Liver (tissue), 3 donors: ENCODE results near the gene LPP.
A peak's percentile ranks its signal among the peaks of the same experiment; 100 is the strongest.

Experiments used
- FOXA1 ChIP-seq: IDR thresholded peaks from 2 replicates; pipeline ENCODE4 v1.6.1; 2016; ENCODE audit warnings: antibody characterized with exemption
- GABPA ChIP-seq, 2 donors: IDR thresholded peaks in 1 of 2; conservative IDR thresholded peaks in 1 of 2; 2 replicates each; pipeline ENCODE4 v1.6.1; 2016; ENCODE audit warnings: antibody characterized with exemption in 2 of 2, mild to moderate bottlenecking in 1 of 2, moderate library complexity in 1 of 2
- JUND ChIP-seq, 2 donors: IDR thresholded peaks; 2 replicates each; pipeline ENCODE4 v1.6.1; 2016; ENCODE audit warnings: antibody characterized with exemption in 2 of 2
- RAD21 ChIP-seq, 2 donors: IDR thresholded peaks; 2 replicates each; pipeline ENCODE4 v1.6.1; 2016; ENCODE audit warnings: antibody characterized with exemption in 2 of 2, mild to moderate bottlenecking in 2 of 2
- RXRA ChIP-seq, 2 donors: IDR thresholded peaks; 2 replicates each; pipeline ENCODE4 v1.6.1; 2017 to 2018; ENCODE audit warnings: antibody characterized with exemption in 2 of 2, mild to moderate bottlenecking in 1 of 2
- SP1 ChIP-seq: IDR thresholded peaks from 2 replicates; pipeline ENCODE4 v1.6.1; 2018; ENCODE audit warnings: antibody characterized with exemption, mild to moderate bottlenecking
- TAF1 ChIP-seq: conservative IDR thresholded peaks from 2 replicates; pipeline ENCODE4 v1.6.1; 2016; ENCODE audit warnings: antibody characterized with exemption, mild to moderate bottlenecking
- YY1 ChIP-seq: IDR thresholded peaks from 2 replicates; pipeline ENCODE4 v1.6.1; 2016; ENCODE audit warnings: antibody characterized with exemption, mild to moderate bottlenecking
- TF ChIP-seq, protein P1 (sequence below): IDR thresholded peaks from 2 replicates; pipeline ENCODE4 v1.6.1; 2016; ENCODE audit warnings: antibody characterized with exemption
- TF ChIP-seq, protein P2 (sequence below): fragments of 150-350 bp; IDR thresholded peaks from 2 replicates; pipeline ENCODE4 v1.5.1; 2017; ENCODE audit warnings: improper control_type of control experiment, low read depth, low read length; ENCODE audit not compliant: missing input control
- TF ChIP-seq, protein P3 (sequence below): IDR thresholded peaks from 2 replicates; pipeline ENCODE4 v1.6.1; 2016; ENCODE audit warnings: antibody characterized with exemption
- TF ChIP-seq, protein P4 (sequence below): IDR thresholded peaks from 2 replicates; pipeline ENCODE4 v1.6.1; 2016; ENCODE audit warnings: antibody characterized with exemption, mild to moderate bottlenecking
- donor health status: healthy.
- donor health status: healthy.

GRCh38 chr3:188929137-188929536 is 775.2 kb downstream of the LPP start:
- no peak for TF ChIP-seq TAF1
- TF ChIP-seq, protein P1, sequence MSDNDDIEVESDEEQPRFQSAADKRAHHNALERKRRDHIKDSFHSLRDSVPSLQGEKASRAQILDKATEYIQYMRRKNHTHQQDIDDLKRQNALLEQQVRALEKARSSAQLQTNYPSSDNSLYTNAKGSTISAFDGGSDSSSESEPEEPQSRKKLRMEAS: no peak
- TF ChIP-seq, protein P2, sequence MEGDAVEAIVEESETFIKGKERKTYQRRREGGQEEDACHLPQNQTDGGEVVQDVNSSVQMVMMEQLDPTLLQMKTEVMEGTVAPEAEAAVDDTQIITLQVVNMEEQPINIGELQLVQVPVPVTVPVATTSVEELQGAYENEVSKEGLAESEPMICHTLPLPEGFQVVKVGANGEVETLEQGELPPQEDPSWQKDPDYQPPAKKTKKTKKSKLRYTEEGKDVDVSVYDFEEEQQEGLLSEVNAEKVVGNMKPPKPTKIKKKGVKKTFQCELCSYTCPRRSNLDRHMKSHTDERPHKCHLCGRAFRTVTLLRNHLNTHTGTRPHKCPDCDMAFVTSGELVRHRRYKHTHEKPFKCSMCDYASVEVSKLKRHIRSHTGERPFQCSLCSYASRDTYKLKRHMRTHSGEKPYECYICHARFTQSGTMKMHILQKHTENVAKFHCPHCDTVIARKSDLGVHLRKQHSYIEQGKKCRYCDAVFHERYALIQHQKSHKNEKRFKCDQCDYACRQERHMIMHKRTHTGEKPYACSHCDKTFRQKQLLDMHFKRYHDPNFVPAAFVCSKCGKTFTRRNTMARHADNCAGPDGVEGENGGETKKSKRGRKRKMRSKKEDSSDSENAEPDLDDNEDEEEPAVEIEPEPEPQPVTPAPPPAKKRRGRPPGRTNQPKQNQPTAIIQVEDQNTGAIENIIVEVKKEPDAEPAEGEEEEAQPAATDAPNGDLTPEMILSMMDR: peak; percentile 41
- TF ChIP-seq RAD21 (IDR thresholded peaks at IDR 0.05): peak; percentile 85 to 87
- no peak for TF ChIP-seq YY1
- TF ChIP-seq FOXA1: no peak
- TF ChIP-seq, protein P3, sequence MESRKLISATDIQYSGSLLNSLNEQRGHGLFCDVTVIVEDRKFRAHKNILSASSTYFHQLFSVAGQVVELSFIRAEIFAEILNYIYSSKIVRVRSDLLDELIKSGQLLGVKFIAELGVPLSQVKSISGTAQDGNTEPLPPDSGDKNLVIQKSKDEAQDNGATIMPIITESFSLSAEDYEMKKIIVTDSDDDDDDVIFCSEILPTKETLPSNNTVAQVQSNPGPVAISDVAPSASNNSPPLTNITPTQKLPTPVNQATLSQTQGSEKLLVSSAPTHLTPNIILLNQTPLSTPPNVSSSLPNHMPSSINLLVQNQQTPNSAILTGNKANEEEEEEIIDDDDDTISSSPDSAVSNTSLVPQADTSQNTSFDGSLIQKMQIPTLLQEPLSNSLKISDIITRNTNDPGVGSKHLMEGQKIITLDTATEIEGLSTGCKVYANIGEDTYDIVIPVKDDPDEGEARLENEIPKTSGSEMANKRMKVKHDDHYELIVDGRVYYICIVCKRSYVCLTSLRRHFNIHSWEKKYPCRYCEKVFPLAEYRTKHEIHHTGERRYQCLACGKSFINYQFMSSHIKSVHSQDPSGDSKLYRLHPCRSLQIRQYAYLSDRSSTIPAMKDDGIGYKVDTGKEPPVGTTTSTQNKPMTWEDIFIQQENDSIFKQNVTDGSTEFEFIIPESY: no peak
- no peak for TF ChIP-seq SP1
- TF ChIP-seq, protein P4, sequence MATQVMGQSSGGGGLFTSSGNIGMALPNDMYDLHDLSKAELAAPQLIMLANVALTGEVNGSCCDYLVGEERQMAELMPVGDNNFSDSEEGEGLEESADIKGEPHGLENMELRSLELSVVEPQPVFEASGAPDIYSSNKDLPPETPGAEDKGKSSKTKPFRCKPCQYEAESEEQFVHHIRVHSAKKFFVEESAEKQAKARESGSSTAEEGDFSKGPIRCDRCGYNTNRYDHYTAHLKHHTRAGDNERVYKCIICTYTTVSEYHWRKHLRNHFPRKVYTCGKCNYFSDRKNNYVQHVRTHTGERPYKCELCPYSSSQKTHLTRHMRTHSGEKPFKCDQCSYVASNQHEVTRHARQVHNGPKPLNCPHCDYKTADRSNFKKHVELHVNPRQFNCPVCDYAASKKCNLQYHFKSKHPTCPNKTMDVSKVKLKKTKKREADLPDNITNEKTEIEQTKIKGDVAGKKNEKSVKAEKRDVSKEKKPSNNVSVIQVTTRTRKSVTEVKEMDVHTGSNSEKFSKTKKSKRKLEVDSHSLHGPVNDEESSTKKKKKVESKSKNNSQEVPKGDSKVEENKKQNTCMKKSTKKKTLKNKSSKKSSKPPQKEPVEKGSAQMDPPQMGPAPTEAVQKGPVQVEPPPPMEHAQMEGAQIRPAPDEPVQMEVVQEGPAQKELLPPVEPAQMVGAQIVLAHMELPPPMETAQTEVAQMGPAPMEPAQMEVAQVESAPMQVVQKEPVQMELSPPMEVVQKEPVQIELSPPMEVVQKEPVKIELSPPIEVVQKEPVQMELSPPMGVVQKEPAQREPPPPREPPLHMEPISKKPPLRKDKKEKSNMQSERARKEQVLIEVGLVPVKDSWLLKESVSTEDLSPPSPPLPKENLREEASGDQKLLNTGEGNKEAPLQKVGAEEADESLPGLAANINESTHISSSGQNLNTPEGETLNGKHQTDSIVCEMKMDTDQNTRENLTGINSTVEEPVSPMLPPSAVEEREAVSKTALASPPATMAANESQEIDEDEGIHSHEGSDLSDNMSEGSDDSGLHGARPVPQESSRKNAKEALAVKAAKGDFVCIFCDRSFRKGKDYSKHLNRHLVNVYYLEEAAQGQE: no peak
- TF ChIP-seq JUND (IDR thresholded peaks at IDR 0.05): no peak
- TF ChIP-seq GABPA (IDR thresholded peaks at IDR 0.05 in 1 of 2, conservative IDR thresholded peaks at IDR 0.05 in 1 of 2): no peak
- TF ChIP-seq RXRA (IDR thresholded peaks at IDR 0.05): peak in 1 of 2 donors; percentile 13
